Islet of Langerhans (tissue), 1 donor: ENCODE results near the gene CAVIN2.
A peak's percentile ranks its signal among the peaks of the same experiment; 100 is the strongest.

Experiments used
- FAIRE-seq: peaks from one replicate; lab custom pipeline; 2011; peaks lifted over from hg19 to GRCh38; lab: Jason Lieb, UNC

CAVIN2 gene

GRCh38 chr2:191839918-191840804 lies 6.7 kb downstream of the CAVIN2 start:
- no peak for FAIRE-seq

DNA sequence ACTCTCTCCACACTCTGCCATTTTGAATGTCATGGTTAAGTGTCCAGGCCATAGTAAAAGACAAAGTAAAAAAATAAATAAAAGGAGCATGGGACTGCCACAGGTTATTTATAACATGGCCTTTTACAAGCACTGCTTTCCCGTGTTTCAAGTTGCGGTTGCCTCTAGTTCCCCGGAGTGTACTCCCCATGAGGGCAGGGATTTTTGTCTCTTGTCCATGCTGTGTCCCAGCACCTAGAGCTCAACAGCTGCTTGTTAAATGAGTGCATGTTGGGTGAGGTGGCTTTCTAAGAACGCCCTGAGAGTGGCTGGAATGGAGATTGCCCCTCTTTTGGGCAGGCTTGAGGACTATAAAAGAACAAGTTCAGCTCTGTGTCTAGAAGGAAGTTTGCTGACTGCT lies 8.4 kb downstream of the CAVIN2 start:
- FAIRE-seq = no peak

DNA sequence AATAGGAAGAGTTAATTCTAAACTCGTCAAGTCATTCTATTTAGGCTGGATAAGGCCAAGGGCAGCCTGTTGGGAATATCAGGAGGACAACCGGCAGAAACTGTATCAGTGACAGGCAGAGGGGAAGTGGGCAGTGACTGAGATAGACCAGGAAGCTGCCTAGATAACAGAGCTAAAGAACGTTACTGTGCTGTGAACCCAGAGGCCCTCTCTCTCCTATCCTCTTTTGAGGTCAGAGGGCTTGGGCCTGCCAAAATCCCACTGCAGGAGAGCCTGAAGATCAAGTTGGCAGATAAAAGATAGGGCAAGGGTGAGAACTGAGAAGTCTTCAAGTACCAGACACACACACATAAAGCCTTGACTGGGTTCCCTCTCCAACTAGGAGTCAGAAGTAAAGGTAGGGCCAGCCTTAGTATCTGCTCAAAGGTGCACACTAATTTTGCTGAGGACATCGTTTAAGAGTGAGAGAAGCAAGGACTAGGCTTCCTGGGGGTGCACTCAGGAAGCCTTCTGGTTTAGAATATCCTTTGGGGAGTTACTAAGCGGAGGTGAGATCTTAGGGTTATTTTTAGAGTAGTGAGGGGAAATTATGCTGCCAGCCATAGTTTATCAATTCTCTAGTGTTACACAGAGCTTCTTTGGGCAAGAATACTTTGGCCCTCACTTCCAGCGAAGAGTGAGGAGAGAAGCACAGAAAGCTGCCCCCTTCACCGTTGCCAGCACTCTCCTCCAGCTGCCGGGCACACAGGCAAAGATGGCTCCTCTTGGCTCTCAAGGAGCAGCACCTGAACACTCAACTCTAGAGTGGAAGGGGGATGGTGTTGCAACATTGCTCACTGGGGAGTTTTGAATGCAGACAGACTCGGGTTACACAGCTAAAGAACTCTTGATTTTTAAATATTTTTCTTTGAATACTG lies 9.8 kb downstream of the CAVIN2 start:
- FAIRE-seq = no peak

GRCh38 chr2:191836471-191836852 lies 10.4 kb downstream of the CAVIN2 start:
- FAIRE-seq = no peak

DNA sequence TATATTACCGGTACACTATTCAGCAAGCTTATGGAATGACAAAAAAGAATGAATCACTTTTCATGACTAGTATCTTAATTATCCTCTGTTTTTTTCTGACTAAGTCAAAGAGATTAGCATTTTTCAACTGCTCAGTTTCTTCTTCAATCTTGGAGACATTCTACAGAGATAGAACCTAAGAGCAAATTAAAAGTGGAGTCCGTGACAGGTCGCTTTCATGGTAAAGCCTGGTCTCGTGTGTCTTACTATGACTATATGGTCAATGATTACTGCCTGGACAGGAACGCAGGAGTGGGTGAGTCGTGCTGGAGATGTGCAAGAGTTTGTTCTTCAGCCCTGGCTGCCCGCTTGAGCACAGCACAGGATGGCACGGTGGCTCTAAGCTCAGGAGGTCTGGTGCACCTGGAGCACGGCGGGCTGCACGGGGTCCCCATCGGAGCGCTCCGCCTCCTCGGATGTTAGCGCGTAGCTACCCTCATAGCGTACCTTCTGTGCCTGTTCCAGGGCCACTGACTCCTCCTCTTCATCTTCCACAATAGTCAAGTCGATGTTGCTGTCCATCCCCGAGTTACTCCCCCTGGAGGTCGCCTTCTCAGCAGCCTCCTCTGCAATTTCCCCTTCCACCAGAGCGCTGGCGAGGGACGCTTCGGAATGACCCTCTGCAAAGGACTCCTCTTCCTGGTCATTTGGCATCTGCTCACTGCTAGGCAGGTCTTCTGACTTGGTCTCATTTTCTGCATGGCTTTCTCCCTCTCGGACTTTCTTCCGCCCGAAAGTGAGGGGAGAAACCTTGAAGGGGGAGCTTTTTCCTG lies 11.1 kb downstream of the CAVIN2 start:
- no peak for FAIRE-seq

- no peak for FAIRE-seq
Observed at GRCh38 chr2:191835100-191835499, 11.8 kb downstream of the CAVIN2 start.

DNA sequence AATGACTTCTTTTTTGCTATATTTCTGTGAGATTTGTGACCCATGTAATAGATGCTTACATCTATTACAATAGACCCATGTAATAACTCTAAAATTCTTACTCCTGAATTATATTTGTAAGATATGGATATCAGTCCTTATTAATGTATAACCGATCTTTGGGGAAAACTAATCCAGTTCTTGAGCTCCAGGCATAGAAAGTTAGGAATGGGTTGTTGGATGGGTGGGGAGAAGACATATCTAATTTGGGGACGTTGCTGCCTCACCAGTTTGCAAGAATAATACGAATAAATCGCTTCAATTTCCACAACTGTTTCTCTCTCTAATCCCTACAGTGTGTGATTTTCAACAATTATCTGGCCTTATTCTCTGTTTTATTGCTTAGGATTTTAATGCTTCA lies 13.5 kb downstream of the CAVIN2 start:
- FAIRE-seq = no peak

DNA sequence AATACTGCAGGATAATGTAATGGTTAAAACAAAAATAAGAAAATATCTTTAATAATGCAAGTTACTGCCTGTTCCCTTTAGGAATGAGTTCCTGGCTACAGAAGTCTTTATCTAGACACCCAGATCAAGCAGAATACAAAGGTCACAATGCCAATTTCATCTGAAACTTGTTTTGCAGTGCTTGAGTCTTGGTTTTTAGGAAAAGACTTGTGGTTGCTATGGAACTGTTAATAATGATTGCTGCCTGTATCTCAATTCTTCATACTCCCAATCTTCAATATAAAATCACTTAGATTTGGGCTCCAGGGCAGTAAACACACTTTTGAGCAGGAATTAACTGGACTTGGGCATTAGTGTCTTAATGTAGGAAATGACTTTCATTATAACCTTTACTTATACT lies 14.2 kb downstream of the CAVIN2 start:
- FAIRE-seq = no peak

DNA sequence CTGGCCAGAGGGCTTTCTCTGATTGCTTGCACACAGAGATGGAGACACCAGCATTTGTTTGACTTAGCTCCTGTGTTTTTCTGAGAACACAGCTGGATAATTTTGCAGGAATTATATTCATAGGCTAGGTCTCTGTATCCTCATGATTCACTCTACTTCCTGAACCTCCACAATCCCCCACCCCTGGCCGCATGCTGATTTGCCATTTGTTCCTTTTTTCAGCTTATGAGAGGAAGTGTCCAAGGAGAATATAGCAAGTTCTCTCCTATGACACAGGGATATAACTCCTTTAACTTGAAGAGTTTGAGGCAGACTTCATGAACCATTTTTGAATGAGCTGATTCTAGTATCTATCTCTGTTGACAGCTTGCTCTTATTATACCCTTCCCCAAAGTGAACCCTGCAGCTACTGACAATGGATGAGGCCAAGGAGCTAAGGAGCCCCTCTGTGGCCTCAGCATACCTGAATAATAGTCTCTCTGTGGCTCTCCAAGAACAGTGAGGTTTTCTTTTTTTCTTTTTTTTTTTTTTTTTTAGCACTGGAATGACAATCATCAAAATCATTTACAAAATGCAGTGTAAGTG lies 15.4 kb downstream of the CAVIN2 start:
- FAIRE-seq = no peak

DNA sequence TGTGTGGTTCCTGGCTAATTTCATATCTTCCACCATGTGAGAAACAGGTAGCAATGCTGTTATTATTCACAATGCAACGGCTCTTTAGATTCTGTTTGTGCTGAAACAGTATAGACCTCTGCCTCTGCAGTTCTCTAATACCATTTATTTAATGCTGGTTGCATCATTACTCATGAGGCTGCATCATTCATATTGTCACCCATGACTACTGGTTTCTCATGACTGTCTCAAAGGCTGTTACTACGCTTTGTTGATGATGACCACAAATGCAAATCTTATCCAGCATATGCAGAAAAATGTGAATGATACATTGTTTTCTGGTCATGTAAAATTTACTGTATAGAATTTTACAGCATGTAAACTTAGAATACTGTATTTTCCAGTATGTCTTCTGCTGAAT lies 22.5 kb downstream of the CAVIN2 start:
- FAIRE-seq = no peak

- no peak for FAIRE-seq
Observed at GRCh38 chr2:191821078-191821477, 25.8 kb downstream of the CAVIN2 start.

DNA sequence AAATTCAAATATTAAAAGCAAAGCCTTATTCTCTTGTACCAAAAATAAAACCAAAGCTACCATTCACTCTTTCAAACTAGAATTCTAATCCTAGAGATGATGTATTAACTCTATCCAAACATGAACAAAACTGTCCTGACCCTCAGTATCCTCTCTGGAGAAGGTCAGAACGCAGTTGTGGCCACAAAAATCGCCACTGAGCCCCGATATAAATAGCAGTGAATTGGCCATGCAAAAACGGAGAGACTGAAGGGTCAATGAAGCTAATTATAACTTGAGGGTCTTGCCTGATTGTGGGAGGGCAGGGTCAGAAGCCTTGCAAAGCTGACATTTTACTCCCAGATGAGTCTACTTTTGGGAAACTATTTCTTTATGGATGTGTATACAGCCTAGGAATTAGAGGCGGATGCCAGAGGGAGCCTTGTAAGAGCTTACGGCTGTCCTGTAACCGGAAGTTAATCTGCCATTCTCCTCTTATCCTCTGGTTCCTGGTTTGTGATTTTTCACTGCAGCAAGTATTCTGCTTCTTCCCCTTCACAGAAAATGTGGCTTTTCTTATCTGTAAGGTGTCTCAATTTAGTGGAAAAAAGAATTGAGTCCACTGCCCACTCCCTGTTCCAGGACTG lies 28.1 kb downstream of the CAVIN2 start:
- no peak for FAIRE-seq

- no peak for FAIRE-seq
Observed at GRCh38 chr2:191818133-191818532, 28.8 kb downstream of the CAVIN2 start.

DNA sequence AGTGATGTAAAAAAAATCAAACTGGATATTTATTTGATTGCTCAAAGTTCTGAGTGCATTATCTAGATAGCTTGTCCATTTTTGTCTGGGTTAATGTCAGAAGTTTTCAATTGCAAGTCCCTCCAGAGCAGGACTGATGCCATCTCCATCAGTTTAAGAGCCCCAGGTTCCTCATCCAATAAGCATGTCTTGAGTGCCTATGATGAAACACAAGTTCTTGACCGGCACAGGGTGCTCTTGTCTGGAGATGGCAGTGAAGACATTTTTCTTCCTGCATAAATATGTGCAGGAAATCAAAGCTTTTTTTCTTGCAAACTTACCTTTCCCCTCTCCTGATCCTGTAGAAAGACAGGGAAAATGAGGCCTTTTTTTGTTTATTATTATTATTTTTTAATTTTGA lies 31.9 kb downstream of the CAVIN2 start:
- no peak for FAIRE-seq

DNA sequence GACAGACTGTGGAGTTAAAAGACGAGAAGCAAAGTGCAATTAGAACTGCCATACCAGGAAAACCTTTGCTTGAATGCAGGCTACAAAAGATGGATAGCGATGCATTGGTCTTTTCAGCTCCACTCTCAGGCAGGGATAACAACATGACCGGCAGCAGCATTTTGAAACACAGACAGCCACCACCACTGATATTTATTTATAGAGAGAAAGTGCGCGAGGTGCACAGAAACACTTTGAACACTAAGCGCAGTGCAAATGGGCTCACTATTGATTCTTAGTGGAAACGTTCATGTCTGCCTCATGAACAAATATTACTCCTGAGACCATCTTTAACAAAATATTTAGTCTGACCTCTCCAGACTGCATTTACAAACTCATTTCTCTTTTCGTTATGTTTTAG lies 32.9 kb downstream of the CAVIN2 start:
- FAIRE-seq = no peak

DNA sequence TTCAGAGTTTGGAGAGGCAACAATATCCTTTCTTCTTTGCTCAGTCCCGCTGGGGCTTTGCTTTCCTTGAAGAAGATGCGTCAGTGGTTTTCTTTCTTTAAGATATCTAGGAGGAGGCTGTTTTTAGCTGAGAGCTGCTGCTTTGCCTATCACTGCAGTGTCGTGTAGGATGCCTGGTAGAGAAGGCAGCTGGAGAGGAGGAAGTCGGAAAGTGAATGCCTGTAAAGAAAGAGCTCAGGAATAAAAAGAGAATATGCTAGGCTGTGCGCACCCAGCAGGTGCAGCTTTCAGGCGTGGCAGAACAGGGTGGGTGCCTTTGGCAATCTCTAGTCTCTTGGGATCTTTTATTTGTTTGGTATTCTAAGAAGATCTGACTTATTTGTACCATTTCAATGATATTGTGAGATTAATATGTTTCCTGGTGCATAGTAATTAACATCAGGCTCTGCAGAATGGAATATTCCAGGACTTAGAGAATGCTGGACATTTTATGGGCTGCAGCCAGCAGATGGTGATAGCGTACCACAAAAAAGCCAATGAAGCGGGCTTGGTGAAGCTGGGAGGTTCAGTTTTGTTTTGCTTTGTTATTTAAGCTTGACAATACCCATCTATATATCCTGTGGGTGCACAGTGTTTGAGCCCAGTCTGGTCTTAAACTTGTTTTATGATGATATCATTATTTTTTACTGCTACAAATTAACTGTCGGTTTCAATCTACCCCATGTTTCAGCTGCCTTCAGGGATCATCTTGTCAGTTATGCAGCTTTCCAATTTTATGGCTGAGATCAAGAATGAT lies 34.9 kb downstream of the CAVIN2 start:
- peak; percentile 96 for FAIRE-seq

GRCh38 chr2:191806396-191806795 lies 40.5 kb downstream of the CAVIN2 start:
- no peak for FAIRE-seq

DNA sequence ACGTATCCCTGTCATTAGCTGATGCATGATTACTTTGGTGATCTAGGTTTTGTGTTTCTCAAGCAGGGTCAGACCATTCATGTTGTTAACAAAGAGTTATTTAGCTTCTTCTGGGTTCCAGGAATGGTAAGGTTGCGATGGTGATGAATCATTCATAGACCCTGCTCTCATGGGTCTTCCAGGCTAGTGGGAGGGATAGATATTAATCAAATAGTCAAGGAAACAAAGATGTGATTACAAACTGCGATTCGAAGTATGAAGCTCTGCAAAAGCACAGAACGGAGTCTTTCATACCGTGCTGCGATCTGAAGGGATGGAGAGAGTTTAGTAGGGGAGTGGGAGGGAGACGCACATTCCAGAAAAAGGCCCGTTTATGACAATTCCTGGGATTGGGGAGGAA lies 42.1 kb downstream of the CAVIN2 start:
- no peak for FAIRE-seq

- FAIRE-seq = no peak
Observed at GRCh38 chr2:191803007-191803406, 43.9 kb downstream of the CAVIN2 start.

DNA sequence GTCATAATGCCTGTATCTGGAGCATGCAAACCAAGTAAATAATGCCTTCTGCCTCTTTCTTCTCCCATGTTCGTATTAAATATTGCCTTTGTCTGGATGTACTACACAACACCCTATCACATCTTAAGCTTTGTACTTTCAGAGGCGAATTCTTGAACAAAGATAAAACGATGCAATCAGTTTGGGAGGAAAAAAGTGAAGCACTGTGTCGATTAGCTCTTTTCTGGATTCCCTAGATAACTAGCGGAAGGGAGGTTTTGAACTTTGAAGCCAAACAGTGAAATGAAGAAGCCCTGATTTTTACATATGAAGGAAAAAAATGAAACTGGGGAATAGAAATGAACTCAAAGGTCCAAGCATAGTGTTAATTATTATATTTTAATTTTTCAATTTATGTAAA lies 44.7 kb downstream of the CAVIN2 start:
- no peak for FAIRE-seq

GRCh38 chr2:191800874-191801273 lies 46.0 kb downstream of the CAVIN2 start:
- FAIRE-seq = no peak
